GM12873 (cell line): Measurements from ENCODE around the gene ZNF276.

Experiments
- CTCF ChIP-seq: IDR thresholded peaks from 2 replicates; pipeline ENCODE4 v1.5.1; 2012; ENCODE audit warnings: low read depth, mild to moderate bottlenecking, moderate library complexity, low read length, control low read depth; ENCODE audit not compliant: insufficient read depth; ENCODE audit errors: missing control alignments

ZNF276 gene

GRCh38 chr16:89700649-89701424 is 20.5 kb upstream of the ZNF276 start:
- TF ChIP-seq CTCF, result peak; percentile 54

- peak; percentile 22 for TF ChIP-seq CTCF
Measured at GRCh38 chr16:89701425-89702406, 19.6 kb upstream of the ZNF276 start, which contains the start of gene SPATA2L. SPATA2L (minus strand) TSS chr16:89701705; CDS start chr16:89701232, 473 bp downstream.

- no peak for TF ChIP-seq CTCF
Measured at GRCh38 chr16:89704281-89704680, 17.1 kb upstream of the ZNF276 start.

- no peak for TF ChIP-seq CTCF
Measured at GRCh38 chr16:89705006-89705405, 16.3 kb upstream of the ZNF276 start.

GRCh38 chr16:89706518-89707260 is 14.6 kb upstream of the ZNF276 start:
- TF ChIP-seq CTCF, result no peak

GRCh38 chr16:89707695-89708094 is 13.6 kb upstream of the ZNF276 start:
- no peak for TF ChIP-seq CTCF
